Measurements from ENCODE around the gene MIPOL1. TPM values are rescaled to one million over a fixed set of nuclear protein-coding genes. Genes with fewer than 3 reads are reported as not detected.

The MIPOL1 gene
- total and polyA plus RNA-seq, 2 of the 13 experiments (the other 11 are each of a cell fraction or from before 2014, with no cell fraction given): 8.6 to 34.2 TPM

- no peak for TF ChIP-seq ZNF407 (CRISPR knock-in tag; IDR thresholded peaks at IDR 0.05; ENCODE audit: not compliant biosample characterization)
- no peak for TF ChIP-seq SMC3 (IDR thresholded peaks at IDR 0.05; ENCODE audit: low read length)
- no peak for TF ChIP-seq TBP (CRISPR knock-in tag; IDR thresholded peaks at IDR 0.05)
- no peak for TF ChIP-seq FOXP1 (IDR thresholded peaks at IDR 0.05)
- peak; percentile 81 for TF ChIP-seq FOXP1 (CRISPR knock-in tag; IDR thresholded peaks at IDR 0.05)
- no peak for TF ChIP-seq ZNF503 (CRISPR knock-in tag; IDR thresholded peaks at IDR 0.05)
- no peak for TF ChIP-seq ZNF691 (CRISPR knock-in tag; IDR thresholded peaks at IDR 0.05; ENCODE audit: borderline replicate concordance, low read depth)
- TF ChIP-seq ZBTB42 (CRISPR knock-in tag; IDR thresholded peaks at IDR 0.05): no peak
- no peak for TF ChIP-seq GRHL1 (CRISPR knock-in tag; conservative IDR thresholded peaks at IDR 0.05)
- TF ChIP-seq ZNF343 (CRISPR knock-in tag; IDR thresholded peaks at IDR 0.05): no peak
- no peak for TF ChIP-seq AFF4 (CRISPR knock-in tag; IDR thresholded peaks at IDR 0.05)
- TF ChIP-seq NR0B2 (CRISPR knock-in tag; IDR thresholded peaks at IDR 0.05): no peak
- no peak for TF ChIP-seq ZNF333 (CRISPR knock-in tag; IDR thresholded peaks at IDR 0.05; ENCODE audit: borderline replicate concordance)
Measured at GRCh38 chr14:37201724-37202123, 4.0 kb downstream of the MIPOL1 start (continued).
